Left lung (tissue), 10 donors: ENCODE measurements around the gene PARD6B. TPM values are rescaled to one million over a fixed set of nuclear protein-coding genes. Genes with fewer than 3 reads are reported as not detected.
A peak's percentile ranks its signal among the peaks of the same experiment; 100 is the strongest.

Experiments used
- ATAC-seq: fragments of 200-7000 bp; cut with Tn5 transposase; one replicate; pipeline ENCODE4 v1.9.1; 2020; ENCODE audit warnings: moderate library complexity
- DNase-seq, 4 donors: peaks; one replicate each; pipeline ENCODE4 v3.0.0-alpha.2; 2013 to 2020
- H3K27ac ChIP-seq, 2 donors: fragments of 200-600 bp; sonication (generic) in 1 of 2; one replicate each; pipeline versions ENCODE4 v1.5.0 to v1.8.0; 2020 to 2021
- H3K27me3 ChIP-seq, 2 donors: fragments of 200-600 bp; sonication (generic) in 1 of 2; one replicate each; pipeline versions ENCODE4 v1.5.0 to v1.8.0; 2020 to 2021
- H3K36me3 ChIP-seq, 2 donors: fragments of 200-600 bp; sonication (generic) in 1 of 2; one replicate each; pipeline versions ENCODE4 v1.5.0 to v1.8.0; 2020 to 2021
- H3K4me1 ChIP-seq, 2 donors: fragments of 200-600 bp; one replicate each; pipeline ENCODE4 v1.8.0; 2021
- H3K4me3 ChIP-seq, 2 donors: fragments of 200-600 bp; sonication (generic) in 1 of 2; one replicate each; pipeline versions ENCODE4 v1.5.0 to v1.8.0; 2020 to 2021; ENCODE audit warnings: mild to moderate bottlenecking in 1 of 2
- H3K9me3 ChIP-seq, 2 donors: fragments of 200-600 bp; sonication (generic) in 1 of 2; one replicate each; pipeline versions ENCODE4 v1.5.0 to v1.8.0; 2020 to 2021
- CTCF ChIP-seq, 2 donors: fragments of 200-600 bp; sonication (generic) in 1 of 2; IDR thresholded peaks; one replicate each; pipeline versions ENCODE4 v1.5.0 to v1.8.0; 2021; ENCODE audit warnings: antibody characterized with exemption in 2 of 2
- intact Hi-C, 2 donors: fragments of 100-400 bp; cut with DNase I; formaldehyde crosslinking; loops; one replicate each; pipeline versions ENCODE4 v1.11.2 to v1.14.2; 2022
- polyA plus RNA-seq, 6 donors: library from polyadenylated mRNA; unstranded; fragments of 120-200 nt; gene quantifications; one replicate each; pipeline ENCODE4 v1.2.1, GENCODE V29; 2013; ENCODE audit not compliant: insufficient read length in 6 of 6
- total RNA-seq, 2 donors: library from RNA; stranded (reverse); fragmentation: NEBNext Ultra II Directional; extraction: Animal tissue kit (Norgen Biotek cat#: 25700); gene quantifications; one replicate each; pipeline ENCODE4 v1.2.1, GENCODE V29; 2021
- donor health status: DM: no; HTN: yes; CAD: no.
- donor health status: DM: no; HTN: no; CAD: no.

Gene PARD6B
- total and polyA plus RNA-seq, 8 donors = 5.1 to 37.3 (median 7.5) TPM

- Histone ChIP-seq H3K4me3 (no peak overlapping the region), H3K27ac (peak overlapping the region; percentile 39 to 43), H3K36me3 (no peaks in the 10 kb centered on the region), H3K4me1 (peaks cover 12 to 17% of the 10 kb centered on the region in 2 donors), H3K9me3 (no peaks in the 10 kb centered on the region), H3K27me3 (no peaks in the 10 kb centered on the region)
- peak in 1 of 4 donors; percentile 20 for DNase-seq
- ATAC-seq = no peak
- TF ChIP-seq CTCF (IDR thresholded peaks at IDR 0.05) = no peak
- intact Hi-C loops = no loop called here
Measured at GRCh38 chr20:50724112-50724725, 7.2 kb upstream of the PARD6B start.

- DNase-seq (peak in 2 of 4 donors; percentile 74 to 78), ATAC-seq (peak; percentile 79)
- intact Hi-C loops = no loop called here
- H3K27ac ChIP-seq = peak overlapping the region; percentile 39 to 43
- no peaks in the 10 kb centered on the region for H3K36me3 ChIP-seq
- no peaks in the 10 kb centered on the region for H3K27me3 ChIP-seq
- no peak for TF ChIP-seq CTCF (IDR thresholded peaks at IDR 0.05)
- no peaks in the 10 kb centered on the region for H3K9me3 ChIP-seq
- peaks cover 12 to 24% of the 10 kb centered on the region in 2 donors for H3K4me1 ChIP-seq
- no peak overlapping the region for H3K4me3 ChIP-seq
Measured at GRCh38 chr20:50724851-50725723, 6.3 kb upstream of the PARD6B start.

- Histone ChIP-seq H3K36me3 (no peaks in the 10 kb centered on the region), H3K9me3 (no peaks in the 10 kb centered on the region), H3K4me1 (peaks cover 12 to 28% of the 10 kb centered on the region in 2 donors), H3K27ac (peak overlapping the region in 1 of 2 donors; percentile 43), H3K4me3 (no peak overlapping the region), H3K27me3 (no peaks in the 10 kb centered on the region)
- DNase-seq (no peak), ATAC-seq (no peak)
- intact Hi-C loops = no loop called here
- no peak for TF ChIP-seq CTCF (IDR thresholded peaks at IDR 0.05)
Measured at GRCh38 chr20:50725724-50726005, 5.7 kb upstream of the PARD6B start.

GRCh38 chr20:50726955-50727791 is 4.2 kb upstream of the PARD6B start:
- no peak for ATAC-seq
- TF ChIP-seq CTCF (IDR thresholded peaks at IDR 0.05) = no peak
- Histone ChIP-seq H3K27me3 (peaks cover 0 to 6% of the 10 kb centered on the region in 2 donors), H3K36me3 (no peaks in the 10 kb centered on the region), H3K4me1 (peaks cover 12 to 36% of the 10 kb centered on the region in 2 donors), H3K9me3 (no peaks in the 10 kb centered on the region), H3K4me3 (no peak overlapping the region), H3K27ac (peak overlapping the region; percentile 57 to 75)
- intact Hi-C loops = no loop called here
- no peak for DNase-seq
